ENCODE data around the gene CNMD. TPM values are rescaled to one million over a fixed set of nuclear protein-coding genes. Genes with fewer than 3 reads are reported as not detected.

CNMD gene
- total and polyA plus RNA-seq, 2 donors from 2014 or later = not detected

- FAIRE-seq (peak; percentile 42), DNase-seq (peak in 2 of 5 donors; percentile 9 to 33)
- H3K4me1 ChIP-seq (ENCODE audit: control insufficient read depth in 2 of 3, insufficient read depth in 2 of 3, low read depth in 1 of 3, low read length in 3 of 3) = no peaks in the 10 kb centered on the region
- no peak overlapping the region for H3K27ac ChIP-seq (ENCODE audit: low read depth in 2 of 2, low read length in 2 of 2)
- H3K9ac ChIP-seq (ENCODE audit: low read length in 3 of 3) = no peak overlapping the region
- intact Hi-C loops (cut with DNase I) = no loop called here
- peaks cover 3 to 34% (median 8%) of the 10 kb centered on the region in 3 donors for H3K36me3 ChIP-seq (ENCODE audit: control insufficient read depth in 2 of 3, insufficient read depth in 3 of 3, low read length in 3 of 3)
- peak; percentile 18 for TF ChIP-seq CTCF (IDR thresholded peaks at IDR 0.05; ENCODE audit: borderline replicate concordance, extremely low read depth, insufficient read depth)
- no peaks in the 10 kb centered on the region for H3K27me3 ChIP-seq (ENCODE audit: control insufficient read depth, insufficient read depth, low read length)
- H3K4me3 ChIP-seq (ENCODE audit: low read length in 3 of 3) = no peak overlapping the region
- no peaks in the 10 kb centered on the region for H3K9me3 ChIP-seq (ENCODE audit: control insufficient read depth in 2 of 3, insufficient read depth in 1 of 3, low read length in 3 of 3)
These were observed 74.3 kb downstream of the CNMD start for GRCh38 chr13:52665325-52665724.

- Histone ChIP-seq H3K27me3 (ENCODE audit: control insufficient read depth, insufficient read depth, low read length) (no peaks in the 10 kb centered on the region), H3K9me3 (ENCODE audit: control insufficient read depth in 2 of 3, insufficient read depth in 1 of 3, low read length in 3 of 3) (no peaks in the 10 kb centered on the region), H3K4me1 (ENCODE audit: control insufficient read depth in 2 of 3, insufficient read depth in 2 of 3, low read depth in 1 of 3, low read length in 3 of 3) (no peaks in the 10 kb centered on the region), H3K9ac (ENCODE audit: low read length in 3 of 3) (no peak overlapping the region), H3K27ac (ENCODE audit: low read depth in 2 of 2, low read length in 2 of 2) (no peak overlapping the region), H3K36me3 (ENCODE audit: control insufficient read depth in 2 of 3, insufficient read depth in 3 of 3, low read length in 3 of 3) (peaks cover 3 to 41% (median 8%) of the 10 kb centered on the region in 3 donors), H3K4me3 (ENCODE audit: low read length in 3 of 3) (no peak overlapping the region)
- DNase-seq (no peak), FAIRE-seq (no peak)
- no peak for TF ChIP-seq CTCF (IDR thresholded peaks at IDR 0.05; ENCODE audit: borderline replicate concordance, extremely low read depth, insufficient read depth)
- intact Hi-C loops (cut with DNase I) = no loop called here
These were observed 75.3 kb downstream of the CNMD start for GRCh38 chr13:52664272-52664671.

- no peaks in the 10 kb centered on the region for H3K27me3 ChIP-seq (ENCODE audit: control insufficient read depth, insufficient read depth, low read length)
- peaks cover 0 to 3% (median 0%) of the 10 kb centered on the region in 3 donors for H3K4me1 ChIP-seq (ENCODE audit: control insufficient read depth in 2 of 3, insufficient read depth in 2 of 3, low read depth in 1 of 3, low read length in 3 of 3)
- no peak overlapping the region for H3K27ac ChIP-seq (ENCODE audit: low read depth in 2 of 2, low read length in 2 of 2)
- TF ChIP-seq CTCF (IDR thresholded peaks at IDR 0.05; ENCODE audit: borderline replicate concordance, extremely low read depth, insufficient read depth) = no peak
- FAIRE-seq (no peak), DNase-seq (no peak)
- H3K4me3 ChIP-seq (ENCODE audit: low read length in 3 of 3) = no peak overlapping the region
- no peaks in the 10 kb centered on the region for H3K9me3 ChIP-seq (ENCODE audit: control insufficient read depth in 2 of 3, insufficient read depth in 1 of 3, low read length in 3 of 3)
- H3K36me3 ChIP-seq (ENCODE audit: control insufficient read depth in 2 of 3, insufficient read depth in 3 of 3, low read length in 3 of 3) = peaks cover 3 to 34% (median 6%) of the 10 kb centered on the region in 3 donors
- H3K9ac ChIP-seq (ENCODE audit: low read length in 3 of 3) = no peak overlapping the region
- intact Hi-C loops (cut with DNase I) = no loop called here
These were observed 80.3 kb downstream of the CNMD start for GRCh38 chr13:52659340-52659739.

Other genes starting within 250 kb of the CNMD start
- gene HNRNPA1L2, start 97.4 kb downstream of the CNMD start, total RNA-seq = 9.3 TPM
- gene HNRNPA1L2, start 97.4 kb downstream of the CNMD start, polyA plus RNA-seq (ENCODE audit: insufficient read depth, low read depth, low replicate concordance) = 8.9 TPM
- 51.5 TPM for gene SUGT1, start 87.0 kb downstream of the CNMD start, total RNA-seq
- 55.8 TPM for gene SUGT1, start 87.0 kb downstream of the CNMD start, polyA plus RNA-seq (ENCODE audit: insufficient read depth, low read depth, low replicate concordance)
- gene PCDH8, start 108.8 kb upstream of the CNMD start, total RNA-seq = not detected
- not detected for gene PCDH8, start 108.8 kb upstream of the CNMD start, polyA plus RNA-seq (ENCODE audit: insufficient read depth, low read depth, low replicate concordance)

Data from kidney (tissue), 14 donors.